ENCODE data around the gene FITM2.

- TF ChIP-seq POLR2A (IDR thresholded peaks at IDR 0.05) (no peak), CTCF (IDR thresholded peaks at IDR 0.05) (no peak)
Measured at GRCh38 chr20:44258226-44258890, 52.6 kb downstream of the FITM2 start.
